ENCODE data around the gene DLK2. TPM values are rescaled to one million over a fixed set of nuclear protein-coding genes. Genes with fewer than 3 reads are reported as not detected.
"Not testable (repeated sequence)": the region's sequence is repeated elsewhere in the genome, so short reads cannot be mapped to it uniquely, and the experiment has no call there.

Gene DLK2
- total RNA-seq, 1 donor from 2014 or later, result not detected

DNA sequence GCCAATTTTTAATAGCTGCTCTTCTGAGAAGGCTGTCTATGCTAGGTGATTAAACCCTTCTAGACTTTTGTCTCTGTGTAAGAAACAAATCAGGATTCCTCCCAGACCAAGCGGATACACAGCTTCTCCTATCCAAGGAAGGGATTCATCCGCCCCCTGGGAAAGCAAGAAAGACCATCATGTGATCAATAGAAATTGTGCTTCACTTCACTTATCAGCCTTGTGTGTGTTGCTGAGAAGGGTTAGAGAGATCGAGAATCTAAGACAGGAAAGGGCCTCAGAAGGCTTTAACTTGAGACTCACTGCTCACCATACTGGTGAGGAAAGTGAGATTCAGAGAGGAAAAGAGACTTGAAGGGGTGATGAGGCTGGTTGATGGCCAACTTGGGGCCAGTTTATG, 26.5 kb downstream of the DLK2 start:
- Histone ChIP-seq H3K27ac (peak overlapping the region in 1 of 2 donors; percentile 80), H3K36me3 (peaks cover 6 to 8% of the 10 kb centered on the region in 2 donors), H3K4me3 (peak overlapping the region; percentile 79 to 89), H3K27me3 (no peaks in the 10 kb centered on the region), H3K4me1 (peaks cover 3 to 17% of the 10 kb centered on the region in 2 donors), H3K9me3 (no peaks in the 10 kb centered on the region)
- no peak for DNase-seq (ENCODE audit: low spot score in 2 of 2)
- intact Hi-C loops (cut with DNase I), result no loop called here
- TF ChIP-seq, protein P1, sequence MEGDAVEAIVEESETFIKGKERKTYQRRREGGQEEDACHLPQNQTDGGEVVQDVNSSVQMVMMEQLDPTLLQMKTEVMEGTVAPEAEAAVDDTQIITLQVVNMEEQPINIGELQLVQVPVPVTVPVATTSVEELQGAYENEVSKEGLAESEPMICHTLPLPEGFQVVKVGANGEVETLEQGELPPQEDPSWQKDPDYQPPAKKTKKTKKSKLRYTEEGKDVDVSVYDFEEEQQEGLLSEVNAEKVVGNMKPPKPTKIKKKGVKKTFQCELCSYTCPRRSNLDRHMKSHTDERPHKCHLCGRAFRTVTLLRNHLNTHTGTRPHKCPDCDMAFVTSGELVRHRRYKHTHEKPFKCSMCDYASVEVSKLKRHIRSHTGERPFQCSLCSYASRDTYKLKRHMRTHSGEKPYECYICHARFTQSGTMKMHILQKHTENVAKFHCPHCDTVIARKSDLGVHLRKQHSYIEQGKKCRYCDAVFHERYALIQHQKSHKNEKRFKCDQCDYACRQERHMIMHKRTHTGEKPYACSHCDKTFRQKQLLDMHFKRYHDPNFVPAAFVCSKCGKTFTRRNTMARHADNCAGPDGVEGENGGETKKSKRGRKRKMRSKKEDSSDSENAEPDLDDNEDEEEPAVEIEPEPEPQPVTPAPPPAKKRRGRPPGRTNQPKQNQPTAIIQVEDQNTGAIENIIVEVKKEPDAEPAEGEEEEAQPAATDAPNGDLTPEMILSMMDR (IDR thresholded peaks at IDR 0.05), result no peak

DNA sequence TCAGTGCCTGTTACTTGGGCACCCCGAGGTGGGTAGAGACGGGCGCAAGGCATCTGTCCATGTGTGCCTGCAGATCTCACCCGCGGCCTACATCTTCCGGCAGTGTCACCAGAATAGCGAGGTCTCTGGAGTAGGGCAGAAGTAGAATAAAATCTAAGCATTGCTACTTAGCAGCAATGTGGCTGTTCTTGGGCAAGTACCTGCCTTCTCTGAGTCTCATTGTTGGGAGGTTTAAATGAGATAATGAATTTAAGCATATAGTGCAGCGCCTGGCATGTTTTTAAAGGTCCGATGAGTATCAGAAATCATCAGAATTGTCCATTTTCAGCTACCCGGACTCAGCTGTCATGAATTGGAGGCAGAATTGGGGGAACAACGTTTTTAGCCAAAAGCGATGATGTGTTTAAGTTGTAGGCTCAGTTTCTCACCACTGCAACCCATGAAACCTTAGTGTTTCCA, 27.2 kb downstream of the DLK2 start:
- peak in 1 of 2 donors; percentile 62 for DNase-seq (ENCODE audit: low spot score in 2 of 2)
- intact Hi-C loops (cut with DNase I), result no loop called here
- no peaks in the 10 kb centered on the region for H3K27me3 ChIP-seq

DNA sequence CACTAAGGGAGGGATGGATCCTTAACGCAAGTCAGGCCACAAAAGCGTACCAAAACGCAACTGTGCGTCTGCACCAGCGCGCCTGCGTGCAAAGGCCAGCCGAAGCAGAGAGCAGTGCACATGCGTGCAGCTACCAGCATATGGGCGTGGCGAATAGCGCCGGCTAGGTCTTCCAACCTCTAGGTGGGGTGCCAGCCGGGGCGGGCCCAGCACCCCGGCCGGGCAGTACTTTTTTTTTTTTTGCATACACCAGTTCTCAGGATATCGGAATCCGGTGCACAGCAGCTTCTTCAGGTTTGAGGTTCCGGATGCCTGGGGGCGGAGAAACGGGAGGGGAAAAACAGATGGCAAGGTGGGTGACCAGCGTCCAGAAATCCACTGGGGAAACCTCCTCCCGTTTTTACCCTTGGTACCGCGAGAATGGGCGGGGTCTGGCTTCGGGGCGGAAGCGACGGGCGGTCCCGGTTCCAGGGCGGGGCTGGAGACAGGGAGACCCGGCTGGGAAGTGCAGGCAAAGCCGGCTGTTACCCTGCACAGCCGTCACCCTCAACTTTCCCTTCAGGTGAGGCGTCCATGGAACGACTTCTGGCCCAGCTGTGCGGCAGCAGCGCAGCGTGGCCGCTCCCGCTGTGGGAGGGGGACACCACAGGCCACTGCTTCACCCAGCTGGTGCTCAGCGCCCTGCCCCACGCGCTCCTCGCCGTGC, 27.8 kb downstream of the DLK2 start, which contains the start of gene ABCC10:
Gene ABCC10 (plus strand): TSS at position 136 of the 706 bp plus-strand sequence. CDS start 438 bp downstream, at position 574.
- Histone ChIP-seq H3K27ac (peak within 1 kb of the TSS; percentile 80 to 87), H3K9me3 (no peaks in the 10 kb centered on the region), H3K27me3 (no peaks in the 10 kb centered on the region), H3K4me1 (peaks cover 3 to 17% of the 10 kb centered on the region in 2 donors), H3K4me3 (peak within 1 kb of the TSS; percentile 79 to 89), H3K36me3 (peaks cover 6 to 8% of the 10 kb centered on the region in 2 donors)
- TF ChIP-seq, protein P1 (IDR thresholded peaks at IDR 0.05), result peak in 2 of 3 experiments; percentile 40 to 44
- DNase-seq (ENCODE audit: low spot score in 2 of 2), result peak; percentile 72 to 96
- intact Hi-C loops (cut with DNase I), result loop anchor here (1.0 to 2.0 kb wide), 3 partner anchors 50 to 89 kb away; partner anchors contain the start of genes POLR1C, TJAP1, YIPF3 and ZNF318

More for the DNA sequence above, 27.2 kb downstream of the DLK2 start:
- Histone ChIP-seq H3K4me1 (peaks cover 3 to 17% of the 10 kb centered on the region in 2 donors), H3K4me3 (peak overlapping the region; percentile 79 to 89), H3K9me3 (no peaks in the 10 kb centered on the region), H3K36me3 (peaks cover 6 to 8% of the 10 kb centered on the region in 2 donors), H3K27ac (peak overlapping the region; percentile 80 to 87)
- TF ChIP-seq, protein P1 (IDR thresholded peaks at IDR 0.05), result no peak

DNA sequence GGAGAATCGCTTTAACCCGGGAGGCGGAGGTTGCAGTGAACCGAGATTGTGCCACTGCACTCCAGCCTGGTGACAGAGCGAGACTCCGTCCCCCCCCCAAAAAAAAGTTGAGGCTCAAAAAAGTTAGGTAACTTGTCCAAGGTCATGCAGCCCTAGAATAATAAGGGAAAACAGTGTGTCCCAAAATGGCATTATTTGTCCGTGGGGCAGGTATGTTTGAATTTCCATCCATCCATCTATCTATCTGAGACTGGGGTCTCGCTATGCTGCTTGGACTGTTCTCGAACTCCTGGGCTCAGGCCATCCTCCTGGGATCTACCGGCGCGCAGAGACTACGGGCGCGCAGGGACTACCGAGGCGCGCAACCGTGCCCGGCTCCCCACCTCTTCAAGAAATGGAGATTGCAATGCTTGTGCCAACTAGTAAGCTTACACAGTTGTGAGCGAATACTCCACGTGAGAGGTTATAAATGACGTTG, 28.4 kb downstream of the DLK2 start:
- TF ChIP-seq, protein P1 (IDR thresholded peaks at IDR 0.05), result no peak
- Histone ChIP-seq H3K4me1 (peaks cover 3 to 17% of the 10 kb centered on the region in 2 donors), H3K27me3 (no peaks in the 10 kb centered on the region), H3K36me3 (peaks cover 2 to 5% of the 10 kb centered on the region in 2 donors), H3K9me3 (no peaks in the 10 kb centered on the region), H3K27ac (peak overlapping the region; percentile 69 to 87), H3K4me3 (peak overlapping the region; percentile 79 to 89)
- no peak for DNase-seq (ENCODE audit: low spot score in 2 of 2)
- intact Hi-C loops (cut with DNase I), result loop anchor here (1.0 to 2.0 kb wide), 3 partner anchors 50 to 90 kb away; partner anchors contain the start of genes POLR1C, TJAP1, YIPF3 and ZNF318

DNA sequence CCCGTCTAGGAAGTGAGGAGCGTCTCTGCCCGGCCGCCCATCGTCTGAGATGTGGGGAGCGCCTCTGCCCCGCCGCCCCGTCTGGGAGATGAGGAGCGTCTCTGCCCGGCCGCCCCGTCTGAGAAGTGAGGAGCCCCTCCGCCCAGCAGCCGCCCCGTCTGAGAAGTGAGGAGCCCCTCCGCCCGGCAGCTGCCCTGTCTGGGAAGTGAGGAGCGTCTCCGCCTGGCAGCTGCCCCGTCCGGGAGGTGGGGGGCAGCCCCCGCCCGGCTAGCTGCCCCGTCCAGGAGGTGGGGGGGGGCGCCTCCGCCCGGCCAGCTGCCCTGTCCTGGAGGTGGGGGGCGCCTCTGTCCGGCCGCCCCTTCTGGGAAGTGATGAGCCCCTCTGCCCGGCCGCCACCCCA, 30.3 kb downstream of the DLK2 start:
- H3K27me3 ChIP-seq; H3K27ac ChIP-seq; H3K9me3 ChIP-seq; H3K36me3 ChIP-seq; H3K4me3 ChIP-seq; DNase-seq (ENCODE audit: low spot score in 2 of 2); intact Hi-C loops (cut with DNase I): not testable (repeated sequence)
- peaks cover 3 to 17% of the 10 kb centered on the region in 2 donors for H3K4me1 ChIP-seq

DNA sequence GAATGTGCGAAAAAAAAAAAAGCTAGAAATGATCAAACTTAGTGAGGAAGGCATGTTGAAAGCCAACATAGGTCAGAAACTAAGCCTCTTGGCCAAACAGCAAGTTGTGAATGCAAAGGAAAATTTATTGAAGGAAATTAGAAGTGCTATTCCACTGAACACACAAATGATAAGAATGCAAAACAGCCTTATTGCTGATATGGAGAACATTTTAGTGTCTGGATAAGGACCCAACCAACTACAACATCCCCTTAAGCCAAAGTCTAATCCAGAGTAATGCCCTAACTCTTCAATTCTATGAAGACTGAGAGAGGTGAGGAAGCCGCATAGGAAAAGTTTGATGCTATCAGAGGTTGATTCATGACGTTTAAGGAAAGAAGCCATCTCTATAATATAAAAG, 33.5 kb downstream of the DLK2 start:
- DNase-seq (ENCODE audit: low spot score in 2 of 2), result no peak
- intact Hi-C loops (cut with DNase I), result no loop called here
- Histone ChIP-seq H3K4me1 (no peaks in the 10 kb centered on the region), H3K27ac (no peak overlapping the region), H3K4me3 (no peak overlapping the region), H3K9me3 (no peaks in the 10 kb centered on the region), H3K27me3 (no peaks in the 10 kb centered on the region), H3K36me3 (no peaks in the 10 kb centered on the region)
- TF ChIP-seq, protein P1 (IDR thresholded peaks at IDR 0.05), result no peak

Data from ascending aorta (tissue), 2 donors.